ENCODE results near the gene OVCH1. TPM values are rescaled to one million over a fixed set of nuclear protein-coding genes. Genes with fewer than 3 reads are reported as not detected.

Gene OVCH1
- total and polyA plus RNA-seq, 2 donors, result 0.09 to 0.19 TPM

DNA sequence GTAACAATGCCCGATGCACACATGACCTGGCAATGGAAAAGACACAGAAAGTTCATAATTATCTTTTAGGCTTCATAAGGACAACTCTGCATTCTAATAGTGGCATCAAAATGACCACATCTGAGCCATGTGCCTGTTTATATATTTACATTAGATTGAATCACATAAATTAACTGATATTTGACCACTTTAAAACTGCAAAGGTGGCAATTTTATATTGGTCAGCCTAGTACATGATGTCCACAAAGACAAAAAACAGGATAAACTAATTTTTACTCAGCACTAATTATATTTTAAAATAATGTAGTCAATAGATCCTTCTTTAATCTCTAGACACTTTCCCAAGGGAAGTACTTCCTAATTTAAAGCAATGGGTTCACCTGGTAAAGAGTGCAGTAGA, 12.0 kb upstream of the OVCH1 start:
- WGBS, result 95% methylated on average over 1 of the region's 1 CpG
- H3K4me3 ChIP-seq (ENCODE audit: low read length in 2 of 2), result no peak overlapping the region
- DNase-seq (ENCODE audit: low read depth in 6 of 9, low spot score in 9 of 9), result no peak
- no peaks in the 10 kb centered on the region for H3K36me3 ChIP-seq (ENCODE audit: control insufficient read depth in 2 of 2, insufficient read depth in 2 of 2, low read length in 1 of 2)
- H3K27ac ChIP-seq (ENCODE audit: low read depth in 1 of 2, low read length in 1 of 2), result no peak overlapping the region
- H3K27me3 ChIP-seq (ENCODE audit: control insufficient read depth in 2 of 2, insufficient read depth in 1 of 2, low read length in 1 of 2), result no peaks in the 10 kb centered on the region
- no peaks in the 10 kb centered on the region for H3K9me3 ChIP-seq (ENCODE audit: control insufficient read depth in 2 of 2, insufficient read depth in 1 of 2, low read length in 1 of 2)
- no peaks in the 10 kb centered on the region for H3K4me1 ChIP-seq (ENCODE audit: control insufficient read depth in 2 of 2, insufficient read depth in 2 of 2, low read length in 2 of 2)

- Histone ChIP-seq H3K27me3 (ENCODE audit: control insufficient read depth in 2 of 2, insufficient read depth in 1 of 2, low read length in 1 of 2) (no peaks in the 10 kb centered on the region), H3K27ac (ENCODE audit: low read depth in 1 of 2, low read length in 1 of 2) (no peak overlapping the region), H3K4me3 (ENCODE audit: low read length in 2 of 2) (no peak overlapping the region), H3K4me1 (ENCODE audit: control insufficient read depth in 2 of 2, insufficient read depth in 2 of 2, low read length in 2 of 2) (no peaks in the 10 kb centered on the region), H3K9me3 (ENCODE audit: control insufficient read depth in 2 of 2, insufficient read depth in 1 of 2, low read length in 1 of 2) (no peaks in the 10 kb centered on the region), H3K36me3 (ENCODE audit: control insufficient read depth in 2 of 2, insufficient read depth in 2 of 2, low read length in 1 of 2) (no peaks in the 10 kb centered on the region)
- no peak for DNase-seq (ENCODE audit: low read depth in 6 of 9, low spot score in 9 of 9)
- WGBS, result 99% methylated on average over 2 of the region's 2 CpGs
These were observed 11.5 kb upstream of the OVCH1 start for GRCh38 chr12:29508949-29509348.

GRCh38 chr12:29505122-29505521, 7.6 kb upstream of the OVCH1 start:
- H3K4me1 ChIP-seq (ENCODE audit: control insufficient read depth in 2 of 2, insufficient read depth in 2 of 2, low read length in 2 of 2), result no peaks in the 10 kb centered on the region
- no peak overlapping the region for H3K4me3 ChIP-seq (ENCODE audit: low read length in 2 of 2)
- H3K27ac ChIP-seq (ENCODE audit: low read depth in 1 of 2, low read length in 1 of 2), result no peak overlapping the region
- no peaks in the 10 kb centered on the region for H3K27me3 ChIP-seq (ENCODE audit: control insufficient read depth in 2 of 2, insufficient read depth in 1 of 2, low read length in 1 of 2)
- no peak for DNase-seq (ENCODE audit: low read depth in 6 of 9, low spot score in 9 of 9)
- no peaks in the 10 kb centered on the region for H3K36me3 ChIP-seq (ENCODE audit: control insufficient read depth in 2 of 2, insufficient read depth in 2 of 2, low read length in 1 of 2)
- H3K9me3 ChIP-seq (ENCODE audit: control insufficient read depth in 2 of 2, insufficient read depth in 1 of 2, low read length in 1 of 2), result no peaks in the 10 kb centered on the region
- WGBS, result 80% methylated on average over 3 of the region's 3 CpGs

- Histone ChIP-seq H3K27ac (ENCODE audit: low read depth in 1 of 2, low read length in 1 of 2) (no peak overlapping the region), H3K9me3 (ENCODE audit: control insufficient read depth in 2 of 2, insufficient read depth in 1 of 2, low read length in 1 of 2) (no peaks in the 10 kb centered on the region), H3K4me3 (ENCODE audit: low read length in 2 of 2) (no peak overlapping the region), H3K27me3 (ENCODE audit: control insufficient read depth in 2 of 2, insufficient read depth in 1 of 2, low read length in 1 of 2) (no peaks in the 10 kb centered on the region), H3K36me3 (ENCODE audit: control insufficient read depth in 2 of 2, insufficient read depth in 2 of 2, low read length in 1 of 2) (no peaks in the 10 kb centered on the region), H3K4me1 (ENCODE audit: control insufficient read depth in 2 of 2, insufficient read depth in 2 of 2, low read length in 2 of 2) (no peaks in the 10 kb centered on the region)
- no peak for DNase-seq (ENCODE audit: low read depth in 6 of 9, low spot score in 9 of 9)
These were observed 5.8 kb upstream of the OVCH1 start for GRCh38 chr12:29503283-29503682.

GRCh38 chr12:29499235-29499634, 1.7 kb upstream of the OVCH1 start:
- 91% methylated on average over 3 of the region's 3 CpGs for WGBS
- Histone ChIP-seq H3K4me1 (ENCODE audit: control insufficient read depth in 2 of 2, insufficient read depth in 2 of 2, low read length in 2 of 2) (no peaks in the 10 kb centered on the region), H3K9me3 (ENCODE audit: control insufficient read depth in 2 of 2, insufficient read depth in 1 of 2, low read length in 1 of 2) (no peaks in the 10 kb centered on the region), H3K27ac (ENCODE audit: low read depth in 1 of 2, low read length in 1 of 2) (no peak overlapping the region), H3K36me3 (ENCODE audit: control insufficient read depth in 2 of 2, insufficient read depth in 2 of 2, low read length in 1 of 2) (no peaks in the 10 kb centered on the region), H3K27me3 (ENCODE audit: control insufficient read depth in 2 of 2, insufficient read depth in 1 of 2, low read length in 1 of 2) (no peaks in the 10 kb centered on the region), H3K4me3 (ENCODE audit: low read length in 2 of 2) (no peak overlapping the region)
- DNase-seq (ENCODE audit: low read depth in 6 of 9, low spot score in 9 of 9), result no peak

DNA sequence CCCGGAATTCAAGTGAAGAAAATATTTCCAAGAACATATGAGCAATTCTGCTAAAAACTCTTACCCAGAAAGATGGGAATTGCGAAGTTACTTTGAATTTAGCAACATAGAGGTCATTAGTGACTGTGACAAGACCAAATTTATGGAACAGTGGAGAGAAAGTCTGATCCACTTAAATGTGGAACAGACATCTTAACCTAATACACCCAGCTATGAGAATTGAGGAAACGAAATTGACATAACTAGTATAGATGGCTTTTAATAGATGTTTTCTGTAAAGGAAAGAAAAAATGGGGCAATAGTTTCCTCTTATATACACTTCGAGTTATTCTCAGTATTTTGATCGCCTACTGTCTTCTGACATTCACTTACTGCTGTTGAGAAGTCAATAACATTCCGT, 4.6 kb downstream of the OVCH1 start:
- H3K4me3 ChIP-seq (ENCODE audit: low read length in 2 of 2), result no peak overlapping the region
- H3K36me3 ChIP-seq (ENCODE audit: control insufficient read depth in 2 of 2, insufficient read depth in 2 of 2, low read length in 1 of 2), result no peaks in the 10 kb centered on the region
- DNase-seq (ENCODE audit: low read depth in 6 of 9, low spot score in 9 of 9), result no peak
- no peaks in the 10 kb centered on the region for H3K27me3 ChIP-seq (ENCODE audit: control insufficient read depth in 2 of 2, insufficient read depth in 1 of 2, low read length in 1 of 2)
- no peak overlapping the region for H3K27ac ChIP-seq (ENCODE audit: low read depth in 1 of 2, low read length in 1 of 2)
- no peaks in the 10 kb centered on the region for H3K9me3 ChIP-seq (ENCODE audit: control insufficient read depth in 2 of 2, insufficient read depth in 1 of 2, low read length in 1 of 2)
- no peaks in the 10 kb centered on the region for H3K4me1 ChIP-seq (ENCODE audit: control insufficient read depth in 2 of 2, insufficient read depth in 2 of 2, low read length in 2 of 2)
- 94% methylated on average over 6 of the region's 6 CpGs for WGBS

DNA sequence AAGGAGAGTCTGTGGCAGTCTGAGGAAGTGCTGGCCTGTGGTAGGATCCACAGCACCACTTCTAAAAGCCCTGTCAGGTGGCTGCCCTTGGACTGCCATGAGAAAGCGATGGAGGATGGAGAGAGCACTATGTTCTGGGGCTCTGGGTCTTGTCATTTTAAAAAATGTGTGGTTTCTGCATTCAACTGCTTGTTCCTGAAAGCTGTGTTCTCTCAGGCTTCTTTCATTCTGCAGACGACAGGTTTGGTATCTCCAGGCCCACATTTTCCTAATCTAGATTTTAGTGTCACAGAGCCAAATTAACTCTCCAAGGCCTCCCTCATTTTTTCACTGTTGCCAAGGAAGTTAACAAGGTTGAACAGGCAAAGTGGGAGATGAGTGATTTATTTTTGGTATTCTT, 10.5 kb downstream of the OVCH1 start:
- Histone ChIP-seq H3K27me3 (ENCODE audit: control insufficient read depth in 2 of 2, insufficient read depth in 1 of 2, low read length in 1 of 2) (no peaks in the 10 kb centered on the region), H3K27ac (ENCODE audit: low read depth in 1 of 2, low read length in 1 of 2) (no peak overlapping the region), H3K36me3 (ENCODE audit: control insufficient read depth in 2 of 2, insufficient read depth in 2 of 2, low read length in 1 of 2) (no peaks in the 10 kb centered on the region), H3K4me1 (ENCODE audit: control insufficient read depth in 2 of 2, insufficient read depth in 2 of 2, low read length in 2 of 2) (no peaks in the 10 kb centered on the region), H3K9me3 (ENCODE audit: control insufficient read depth in 2 of 2, insufficient read depth in 1 of 2, low read length in 1 of 2) (no peaks in the 10 kb centered on the region), H3K4me3 (ENCODE audit: low read length in 2 of 2) (no peak overlapping the region)
- 66% methylated on average over 2 of the region's 2 CpGs for WGBS
- DNase-seq (ENCODE audit: low read depth in 6 of 9, low spot score in 9 of 9), result no peak

DNA sequence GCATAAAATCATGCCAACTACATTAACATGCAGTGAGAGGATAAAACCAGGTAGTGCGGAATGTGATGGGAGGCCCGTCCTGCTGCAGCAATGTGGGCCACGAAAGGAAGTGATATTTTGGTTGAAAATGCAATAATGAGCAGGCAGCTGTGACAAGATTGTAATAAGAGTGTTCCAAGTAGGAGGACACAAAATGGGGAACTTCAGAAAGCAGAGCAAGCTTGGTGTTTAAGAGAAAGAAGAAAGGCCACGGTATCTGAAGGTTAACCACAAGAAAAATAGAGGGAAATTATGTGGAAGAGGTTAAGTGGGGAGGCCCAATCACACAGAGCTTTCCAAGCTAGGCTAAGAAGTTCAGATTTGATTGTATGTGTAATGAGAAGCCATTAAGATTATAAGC, 34.3 kb downstream of the OVCH1 start:
- H3K4me1 ChIP-seq (ENCODE audit: control insufficient read depth in 2 of 2, insufficient read depth in 2 of 2, low read length in 2 of 2), result no peaks in the 10 kb centered on the region
- H3K4me3 ChIP-seq (ENCODE audit: low read length in 2 of 2), result no peak overlapping the region
- no peak overlapping the region for H3K27ac ChIP-seq (ENCODE audit: low read depth in 1 of 2, low read length in 1 of 2)
- H3K9me3 ChIP-seq (ENCODE audit: control insufficient read depth in 2 of 2, insufficient read depth in 1 of 2, low read length in 1 of 2), result no peaks in the 10 kb centered on the region
- DNase-seq (ENCODE audit: low read depth in 6 of 9, low spot score in 9 of 9), result no peak
- no peaks in the 10 kb centered on the region for H3K36me3 ChIP-seq (ENCODE audit: control insufficient read depth in 2 of 2, insufficient read depth in 2 of 2, low read length in 1 of 2)
- 50% methylated on average over 4 of the region's 4 CpGs for WGBS
- H3K27me3 ChIP-seq (ENCODE audit: control insufficient read depth in 2 of 2, insufficient read depth in 1 of 2, low read length in 1 of 2), result no peaks in the 10 kb centered on the region

DNA sequence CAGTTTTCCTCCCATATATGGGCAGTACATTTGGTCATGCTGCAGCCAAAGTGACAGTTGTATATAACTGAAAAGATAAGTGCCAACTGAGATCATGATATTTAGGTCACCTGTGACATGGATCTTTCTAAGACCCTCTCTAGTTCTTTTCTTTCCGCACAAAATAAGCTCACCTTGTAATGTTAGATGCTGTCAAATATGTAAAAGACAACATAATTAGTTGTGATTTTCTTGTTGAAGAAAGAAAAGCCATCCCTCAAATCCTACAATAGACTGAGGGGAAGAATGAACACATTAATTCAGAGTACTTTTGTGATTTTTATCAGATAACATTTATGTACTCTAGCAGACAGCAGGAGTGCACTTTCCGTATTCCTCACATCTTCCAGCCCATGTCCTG, 37.4 kb downstream of the OVCH1 start:
- no peaks in the 10 kb centered on the region for H3K27me3 ChIP-seq (ENCODE audit: control insufficient read depth in 2 of 2, insufficient read depth in 1 of 2, low read length in 1 of 2)
- H3K9me3 ChIP-seq (ENCODE audit: control insufficient read depth in 2 of 2, insufficient read depth in 1 of 2, low read length in 1 of 2), result no peaks in the 10 kb centered on the region
- 97% methylated on average over 2 of the region's 2 CpGs for WGBS
- H3K27ac ChIP-seq (ENCODE audit: low read depth in 1 of 2, low read length in 1 of 2), result no peak overlapping the region
- H3K4me1 ChIP-seq (ENCODE audit: control insufficient read depth in 2 of 2, insufficient read depth in 2 of 2, low read length in 2 of 2), result no peaks in the 10 kb centered on the region
- no peak overlapping the region for H3K4me3 ChIP-seq (ENCODE audit: low read length in 2 of 2)
- no peak for DNase-seq (ENCODE audit: low read depth in 6 of 9, low spot score in 9 of 9)
- no peaks in the 10 kb centered on the region for H3K36me3 ChIP-seq (ENCODE audit: control insufficient read depth in 2 of 2, insufficient read depth in 2 of 2, low read length in 1 of 2)

DNA sequence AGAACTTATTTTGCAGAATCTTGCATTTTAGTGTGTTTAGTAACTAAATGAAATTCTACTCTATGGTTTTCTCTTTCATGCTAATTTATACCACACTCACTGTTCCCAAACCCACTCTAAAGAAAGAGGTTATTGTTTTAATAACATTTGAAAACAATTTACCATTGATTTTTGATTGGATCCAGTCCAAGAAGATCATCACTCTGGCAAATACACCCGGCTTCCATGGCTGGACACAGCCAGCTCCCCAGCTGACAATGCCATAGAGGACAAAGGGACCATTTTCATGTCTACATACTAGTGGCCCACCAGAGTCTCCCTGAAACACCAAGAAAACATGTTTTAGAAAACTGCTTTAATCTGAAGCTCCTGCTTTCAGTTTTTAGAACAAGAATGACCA, 42.4 kb downstream of the OVCH1 start:
- no peak for DNase-seq (ENCODE audit: low read depth in 6 of 9, low spot score in 9 of 9)
- Histone ChIP-seq H3K9me3 (ENCODE audit: control insufficient read depth in 2 of 2, insufficient read depth in 1 of 2, low read length in 1 of 2) (no peaks in the 10 kb centered on the region), H3K36me3 (ENCODE audit: control insufficient read depth in 2 of 2, insufficient read depth in 2 of 2, low read length in 1 of 2) (no peaks in the 10 kb centered on the region), H3K4me1 (ENCODE audit: control insufficient read depth in 2 of 2, insufficient read depth in 2 of 2, low read length in 2 of 2) (no peaks in the 10 kb centered on the region), H3K4me3 (ENCODE audit: low read length in 2 of 2) (no peak overlapping the region), H3K27me3 (ENCODE audit: control insufficient read depth in 2 of 2, insufficient read depth in 1 of 2, low read length in 1 of 2) (no peaks in the 10 kb centered on the region), H3K27ac (ENCODE audit: low read depth in 1 of 2, low read length in 1 of 2) (no peak overlapping the region)
- 88% methylated on average over 1 of the region's 1 CpG for WGBS

Data from thymus (tissue), 11 donors.